Mesothelial cell of epicardium (in vitro differentiated cells): Measurements from ENCODE around the gene SLC2A1. TPM values are rescaled to one million over a fixed set of nuclear protein-coding genes. Genes with fewer than 3 reads are reported as not detected.

Source experiments
- DNase-seq, 2 experiments: peaks; one replicate each; pipeline ENCODE4 v3.0.0; 2021; ENCODE audit warnings: low spot score in 2 of 2; ENCODE audit not compliant: unreplicated experiment in 2 of 2
- H3K27ac Mint-ChIP-seq: 2 replicates; pipeline ENCODE4 v1.8.0; 2021; ENCODE audit warnings: mixed read lengths
- H3K27me3 Mint-ChIP-seq: 2 replicates; pipeline ENCODE4 v1.8.0; 2021; ENCODE audit warnings: low read depth, mixed read lengths
- H3K36me3 Mint-ChIP-seq: 2 replicates; pipeline ENCODE4 v1.8.0; 2021; ENCODE audit warnings: mixed read lengths
- H3K4me1 Mint-ChIP-seq: 2 replicates; pipeline ENCODE4 v1.8.0; 2021; ENCODE audit warnings: mixed read lengths
- H3K4me3 Mint-ChIP-seq: 2 replicates; pipeline ENCODE4 v1.8.0; 2021; ENCODE audit warnings: mild to moderate bottlenecking, moderate library complexity, mixed read lengths
- H3K9me3 Mint-ChIP-seq: 2 replicates; pipeline ENCODE4 v1.8.0; 2021; ENCODE audit warnings: mixed read lengths
- total RNA-seq: library from RNA; stranded (reverse); gene quantifications from 3 replicates; pipeline ENCODE4 v1.2.1, GENCODE V29; 2021
- TF ChIP-seq, protein P1 (sequence below): fragments of 200-600 bp; sonication (generic); IDR thresholded peaks from one replicate; pipeline ENCODE4 v1.5.0; 2021; ENCODE audit warnings: antibody characterized with exemption; ENCODE audit not compliant: unreplicated experiment

The SLC2A1 gene
- total RNA-seq, 1 donor from 2014 or later, result 786 TPM

DNA sequence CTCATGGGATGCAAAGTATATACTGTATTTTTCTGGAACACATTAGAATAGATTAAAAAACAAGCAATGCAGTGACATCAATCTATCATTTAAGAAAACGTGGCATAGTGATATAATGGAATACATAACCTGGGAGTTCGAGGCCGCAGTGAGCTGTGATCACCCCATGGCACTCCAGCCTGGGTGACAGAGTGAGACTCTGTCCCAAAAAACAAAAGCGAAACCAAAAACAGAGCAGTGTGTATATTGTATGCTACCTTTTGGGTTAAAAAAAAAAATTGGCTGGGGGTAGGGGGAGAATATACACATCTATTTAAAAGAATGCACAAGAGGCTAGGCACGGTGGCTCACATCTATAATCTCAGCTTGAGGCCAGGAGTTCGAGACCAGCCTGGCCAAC lies 13.5 kb downstream of the SLC2A1 start:
- H3K27ac Mint-ChIP-seq, result peak overlapping the region; percentile 91
- peak overlapping the region; percentile 30 for H3K4me3 Mint-ChIP-seq
- H3K9me3 Mint-ChIP-seq, result no peaks in the 10 kb centered on the region
- H3K4me1 Mint-ChIP-seq, result peaks cover 94% of the 10 kb centered on the region
- TF ChIP-seq, protein P1, sequence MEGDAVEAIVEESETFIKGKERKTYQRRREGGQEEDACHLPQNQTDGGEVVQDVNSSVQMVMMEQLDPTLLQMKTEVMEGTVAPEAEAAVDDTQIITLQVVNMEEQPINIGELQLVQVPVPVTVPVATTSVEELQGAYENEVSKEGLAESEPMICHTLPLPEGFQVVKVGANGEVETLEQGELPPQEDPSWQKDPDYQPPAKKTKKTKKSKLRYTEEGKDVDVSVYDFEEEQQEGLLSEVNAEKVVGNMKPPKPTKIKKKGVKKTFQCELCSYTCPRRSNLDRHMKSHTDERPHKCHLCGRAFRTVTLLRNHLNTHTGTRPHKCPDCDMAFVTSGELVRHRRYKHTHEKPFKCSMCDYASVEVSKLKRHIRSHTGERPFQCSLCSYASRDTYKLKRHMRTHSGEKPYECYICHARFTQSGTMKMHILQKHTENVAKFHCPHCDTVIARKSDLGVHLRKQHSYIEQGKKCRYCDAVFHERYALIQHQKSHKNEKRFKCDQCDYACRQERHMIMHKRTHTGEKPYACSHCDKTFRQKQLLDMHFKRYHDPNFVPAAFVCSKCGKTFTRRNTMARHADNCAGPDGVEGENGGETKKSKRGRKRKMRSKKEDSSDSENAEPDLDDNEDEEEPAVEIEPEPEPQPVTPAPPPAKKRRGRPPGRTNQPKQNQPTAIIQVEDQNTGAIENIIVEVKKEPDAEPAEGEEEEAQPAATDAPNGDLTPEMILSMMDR, result no peak
- no peak for DNase-seq
- no peaks in the 10 kb centered on the region for H3K27me3 Mint-ChIP-seq
- H3K36me3 Mint-ChIP-seq, result peaks cover 29% of the 10 kb centered on the region

DNA sequence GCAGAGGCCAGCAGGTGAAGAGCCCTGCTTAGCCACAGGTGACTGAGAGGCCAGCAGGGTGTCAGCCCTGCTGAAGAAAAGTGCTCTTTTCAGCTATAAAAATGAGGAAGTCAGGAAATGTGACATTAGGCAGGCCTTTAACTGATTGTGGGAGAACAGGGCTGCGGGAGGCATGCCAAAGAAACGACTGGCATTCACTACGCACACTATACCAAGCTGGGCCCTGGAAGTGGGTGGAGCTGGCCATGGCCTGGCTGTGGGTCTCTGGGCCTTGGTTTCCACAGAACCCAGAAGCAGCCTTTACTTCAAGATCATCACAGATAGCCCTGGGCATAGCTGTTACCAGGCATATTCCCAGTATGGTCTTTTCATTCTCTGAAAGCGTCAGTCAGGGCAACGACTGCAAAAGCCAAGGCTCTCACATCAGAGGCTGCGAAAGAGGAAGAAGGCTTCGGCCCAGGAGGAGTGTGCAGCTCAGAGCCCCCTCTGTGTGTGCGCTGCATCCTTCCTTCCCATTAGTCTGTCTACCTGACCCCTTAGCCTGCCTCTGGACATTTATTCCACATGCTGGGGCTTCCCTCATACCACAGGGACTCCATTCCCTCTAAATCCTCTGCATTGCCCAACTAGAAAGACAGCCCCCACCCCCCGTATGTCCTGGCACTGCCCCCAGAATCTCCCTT lies 14.3 kb downstream of the SLC2A1 start:
- H3K9me3 Mint-ChIP-seq, result no peaks in the 10 kb centered on the region
- peaks cover 90% of the 10 kb centered on the region for H3K4me1 Mint-ChIP-seq
- H3K36me3 Mint-ChIP-seq, result peaks cover 28% of the 10 kb centered on the region
- H3K4me3 Mint-ChIP-seq, result peak overlapping the region; percentile 30
- TF ChIP-seq, protein P1, result no peak
- H3K27me3 Mint-ChIP-seq, result no peaks in the 10 kb centered on the region
- peak overlapping the region; percentile 97 for H3K27ac Mint-ChIP-seq
- DNase-seq, result no peak

DNA sequence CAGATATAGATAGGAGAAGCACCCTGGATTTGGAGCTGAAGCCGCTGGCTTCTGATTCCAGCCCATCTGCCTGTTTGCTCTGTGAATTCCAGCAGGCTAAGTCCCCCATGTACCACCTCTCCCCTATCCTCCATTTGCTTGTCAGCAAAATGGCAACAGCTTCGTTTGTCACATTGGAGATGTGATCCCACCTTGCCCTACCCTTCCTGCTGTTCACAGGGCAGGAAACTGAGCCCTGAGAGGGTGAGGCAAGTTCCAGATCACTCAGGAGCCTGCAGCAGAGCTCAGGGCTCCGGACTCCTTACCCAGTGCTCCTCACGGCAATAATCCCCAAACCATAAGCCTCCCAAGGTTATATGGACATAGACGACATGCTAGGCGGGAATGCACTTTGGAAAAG lies 14.9 kb downstream of the SLC2A1 start:
- TF ChIP-seq, protein P1, result no peak
- DNase-seq, result no peak
- H3K27ac Mint-ChIP-seq, result peak overlapping the region; percentile 97
- H3K4me1 Mint-ChIP-seq, result peaks cover 90% of the 10 kb centered on the region
- H3K9me3 Mint-ChIP-seq, result no peaks in the 10 kb centered on the region
- peaks cover 32% of the 10 kb centered on the region for H3K36me3 Mint-ChIP-seq
- peak overlapping the region; percentile 30 for H3K4me3 Mint-ChIP-seq
- H3K27me3 Mint-ChIP-seq, result no peaks in the 10 kb centered on the region

DNA sequence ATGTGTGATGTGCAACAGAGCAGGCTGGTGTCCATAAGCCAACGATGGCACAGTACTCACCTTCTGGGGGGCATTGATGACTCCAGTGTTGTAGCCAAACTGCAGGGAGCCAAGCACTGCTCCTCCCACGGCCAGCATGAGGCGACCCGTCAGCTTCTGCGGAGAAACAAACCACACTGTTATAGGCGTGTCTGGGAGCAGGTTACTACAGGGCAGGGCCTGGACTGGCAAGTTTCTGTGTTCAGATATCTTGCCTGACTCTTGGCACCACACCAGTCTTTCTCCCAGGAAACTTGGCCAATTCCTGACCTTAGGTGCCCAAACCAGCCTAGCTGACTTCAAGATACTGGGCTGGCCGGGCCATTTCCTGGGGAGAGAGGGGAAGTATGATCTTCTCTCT lies 15.5 kb downstream of the SLC2A1 start:
- Mint-ChIP-seq H3K4me1 (peaks cover 92% of the 10 kb centered on the region), H3K9me3 (no peaks in the 10 kb centered on the region), H3K27ac (peak overlapping the region; percentile 97), H3K36me3 (peaks cover 37% of the 10 kb centered on the region), H3K4me3 (peak overlapping the region; percentile 37), H3K27me3 (no peaks in the 10 kb centered on the region)
- TF ChIP-seq, protein P1, result no peak
- no peak for DNase-seq

DNA sequence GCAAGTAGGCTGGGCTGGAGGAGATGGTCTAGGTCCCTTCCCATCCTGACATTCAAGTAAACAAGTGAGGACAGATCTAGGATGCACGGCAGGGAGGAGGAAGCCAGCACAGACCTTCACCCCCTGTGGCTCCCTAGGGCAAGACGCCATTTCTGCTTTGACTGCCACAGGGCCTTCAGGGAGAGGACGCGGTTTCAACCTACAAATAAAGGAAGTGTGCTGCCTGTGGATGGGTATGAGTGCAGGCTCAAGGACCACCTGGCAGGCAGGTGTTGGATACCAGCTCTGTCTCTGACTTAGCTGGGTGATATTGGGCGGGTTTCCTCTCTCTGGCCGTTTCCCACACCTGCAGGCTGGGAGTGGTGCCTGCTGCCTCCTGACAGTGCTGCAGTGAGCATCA lies 16.2 kb downstream of the SLC2A1 start:
- Mint-ChIP-seq H3K27ac (peak overlapping the region; percentile 97), H3K36me3 (peaks cover 40% of the 10 kb centered on the region), H3K4me1 (peaks cover 92% of the 10 kb centered on the region), H3K4me3 (peak overlapping the region; percentile 37), H3K27me3 (no peaks in the 10 kb centered on the region), H3K9me3 (no peaks in the 10 kb centered on the region)
- no peak for DNase-seq
- TF ChIP-seq, protein P1, result no peak
